Gastroesophageal sphincter (tissue), 4 donors: ENCODE data around the gene DBN1. TPM values are rescaled to one million over a fixed set of nuclear protein-coding genes. Genes with fewer than 3 reads are reported as not detected.

Experiments used
- ATAC-seq: fragments of 150-250 bp; one replicate; pipeline ENCODE4 v1.9.1; 2016; ENCODE audit warnings: mild to moderate bottlenecking, moderate library complexity
- H3K27ac ChIP-seq, 4 donors: fragments of 200-600 bp; sonication (generic) in 3 of 4; 1 replicate in 3 of 4; 2 replicates in 1 of 4; pipeline ENCODE4 v1.5.1; 2016 to 2019
- H3K27me3 ChIP-seq: fragments of 200-600 bp; sonication (generic); one replicate; pipeline ENCODE4 v1.5.1; 2019
- H3K36me3 ChIP-seq, 2 donors: fragments of 200-600 bp; sonication (generic); one replicate each; pipeline ENCODE4 v1.5.1; 2019; ENCODE audit warnings: control low read depth in 1 of 2
- H3K4me1 ChIP-seq, 3 donors: fragments of 200-600 bp; sonication (generic); 1 replicate in 2 of 3; 2 replicates in 1 of 3; pipeline ENCODE4 v1.5.1; 2016 to 2019; ENCODE audit warnings: control low read depth in 2 of 3
- H3K4me3 ChIP-seq, 2 donors: fragments of 200-600 bp; sonication (generic); one replicate each; pipeline ENCODE4 v1.5.1; 2019; ENCODE audit warnings: mild to moderate bottlenecking in 1 of 2, moderate library complexity in 1 of 2
- H3K9me3 ChIP-seq, 3 donors: fragments of 200-600 bp; sonication (generic); one replicate each; pipeline ENCODE4 v1.5.1; 2017 to 2019; ENCODE audit warnings: control low read depth in 2 of 3
- CTCF ChIP-seq, 4 experiments: fragments of 200-600 bp in 2 of 4; fragments of 450-650 bp in 2 of 4; sonication (generic) in 1 of 4; IDR thresholded peaks; one replicate each; pipeline ENCODE4 v1.5.1; 2017 to 2019; ENCODE audit warnings: antibody characterized with exemption in 4 of 4, mild to moderate bottlenecking in 2 of 4, moderate library complexity in 2 of 4
- EP300 ChIP-seq: sonication (generic); formaldehyde crosslinking; IDR thresholded peaks from one replicate; pipeline ENCODE4 v1.6.1; 2017; ENCODE audit warnings: antibody characterized with exemption, mild to moderate bottlenecking
- POLR2A ChIP-seq, 2 donors: fragments of 450-650 bp; IDR thresholded peaks; one replicate each; pipeline ENCODE4 v1.6.1; 2017; ENCODE audit warnings: antibody characterized with exemption in 2 of 2, mild to moderate bottlenecking in 2 of 2, moderate library complexity in 1 of 2
- POLR2AphosphoS5 ChIP-seq: sonication (generic); formaldehyde crosslinking; IDR thresholded peaks from one replicate; pipeline ENCODE4 v1.6.1; 2017; ENCODE audit warnings: antibody characterized with exemption
- WGBS, 2 donors: methylation state at CpG; one replicate each; pipeline ENCODE4 v1.1.5; 2018; ENCODE audit warnings: low coverage in 1 of 2; 5-methylcytosine and 5-hydroxymethylcytosine counted together
- total RNA-seq, 4 donors: library from RNA; depleted of rRNA; stranded (reverse); fragments of >200 nt; gene quantifications; one replicate each; pipeline ENCODE4 v1.1.0, GENCODE V29; 2016

DBN1 gene
- total RNA-seq, 4 donors from 2014 or later, result 87.1 to 154 (median 124) TPM

- Histone ChIP-seq H3K4me1 (peaks cover 0 to 96% (median 77%) of the 10 kb centered on the region in 3 donors), H3K27ac (peak overlapping the region in 3 of 4 donors; percentile 91 to 99 (median 95)), H3K27me3 (no peaks in the 10 kb centered on the region), H3K9me3 (no peaks in the 10 kb centered on the region), H3K4me3 (no peak overlapping the region), H3K36me3 (no peaks in the 10 kb centered on the region)
- WGBS, 2 donors, result 22 to 28% methylated on average over 2 of the region's 4 CpGs
- TF ChIP-seq POLR2AphosphoS5, result no peak
- no peak for TF ChIP-seq POLR2A (IDR thresholded peaks at IDR 0.05)
- TF ChIP-seq CTCF (IDR thresholded peaks at IDR 0.05), result no peak
- no peak for TF ChIP-seq EP300
- ATAC-seq, result no peak
Observed at GRCh38 chr5:177474846-177475562, 1.6 kb upstream of the DBN1 start.

- Histone ChIP-seq H3K4me1 (peaks cover 0 to 96% (median 75%) of the 10 kb centered on the region in 3 donors), H3K36me3 (peaks cover 0 to 2% of the 10 kb centered on the region in 2 donors), H3K27me3 (no peaks in the 10 kb centered on the region), H3K9me3 (no peaks in the 10 kb centered on the region), H3K27ac (peak overlapping the region; percentile 74 to 99 (median 93)), H3K4me3 (peak overlapping the region in 1 of 2 donors; percentile 89)
- TF ChIP-seq CTCF (IDR thresholded peaks at IDR 0.05) (no peak), POLR2A (IDR thresholded peaks at IDR 0.05) (no peak), POLR2AphosphoS5 (no peak), EP300 (no peak)
- WGBS, 2 donors, result 27 to 42% methylated on average over 3 to 7 of the region's 7 CpGs
- ATAC-seq, result no peak
Observed at GRCh38 chr5:177474002-177474476, 605 bp upstream of the DBN1 start.

- ATAC-seq, result no peak
- no peaks in the 10 kb centered on the region for H3K9me3 ChIP-seq
- H3K27ac ChIP-seq, result peak overlapping the region; percentile 74 to 99 (median 93)
- WGBS, 2 donors, result 17% methylated on average over 1 of the region's 93 CpGs; no CpG with 5 or more reads in 1 of the 2 donors
- no peaks in the 10 kb centered on the region for H3K27me3 ChIP-seq
- peaks cover 0 to 94% (median 62%) of the 10 kb centered on the region in 3 donors for H3K4me1 ChIP-seq
- H3K36me3 ChIP-seq, result peaks cover 0 to 15% of the 10 kb centered on the region in 2 donors
- H3K4me3 ChIP-seq, result peak overlapping the region; percentile 57 to 89
- peak in 1 of 2 donors; percentile 16 for TF ChIP-seq POLR2A (IDR thresholded peaks at IDR 0.05)
- TF ChIP-seq CTCF (IDR thresholded peaks at IDR 0.05), result peak in 1 of 4 experiments; percentile 18
- no peak for TF ChIP-seq EP300
Observed at GRCh38 chr5:177472460-177473442, 683 bp downstream of the DBN1 start.

- Histone ChIP-seq H3K36me3 (peaks cover 0 to 24% of the 10 kb centered on the region in 2 donors), H3K4me1 (peaks cover 0 to 84% (median 53%) of the 10 kb centered on the region in 3 donors), H3K27me3 (no peaks in the 10 kb centered on the region), H3K4me3 (peak overlapping the region; percentile 57 to 89), H3K9me3 (no peaks in the 10 kb centered on the region), H3K27ac (peak overlapping the region in 3 of 4 donors; percentile 91 to 99 (median 95))
- 0 to 23% methylated on average over 3 to 4 of the region's 14 CpGs for WGBS, 2 donors
- peak; percentile 30 for ATAC-seq
- no peak for TF ChIP-seq POLR2AphosphoS5
- no peak for TF ChIP-seq CTCF (IDR thresholded peaks at IDR 0.05)
- no peak for TF ChIP-seq POLR2A (IDR thresholded peaks at IDR 0.05)
- TF ChIP-seq EP300, result no peak
Observed at GRCh38 chr5:177471610-177472356, 1.7 kb downstream of the DBN1 start.
